Gastroesophageal sphincter (tissue), 3 donors: ENCODE data around the gene CYP3A7.
"Not testable (repeated sequence)": the region's sequence is repeated elsewhere in the genome, so short reads cannot be mapped to it uniquely, and the experiment has no call there.

Source experiments
- CTCF ChIP-seq, 4 experiments: fragments of 200-600 bp in 2 of 4; fragments of 450-650 bp in 2 of 4; sonication (generic) in 1 of 4; IDR thresholded peaks; one replicate each; pipeline ENCODE4 v1.5.1; 2017 to 2019; ENCODE audit warnings: antibody characterized with exemption in 4 of 4, mild to moderate bottlenecking in 2 of 4, moderate library complexity in 2 of 4
- EP300 ChIP-seq: sonication (generic); formaldehyde crosslinking; IDR thresholded peaks from one replicate; pipeline ENCODE4 v1.6.1; 2017; ENCODE audit warnings: antibody characterized with exemption, mild to moderate bottlenecking
- POLR2A ChIP-seq, 2 donors: fragments of 450-650 bp; IDR thresholded peaks; one replicate each; pipeline ENCODE4 v1.6.1; 2017; ENCODE audit warnings: antibody characterized with exemption in 2 of 2, mild to moderate bottlenecking in 2 of 2, moderate library complexity in 1 of 2
- POLR2AphosphoS5 ChIP-seq: sonication (generic); formaldehyde crosslinking; IDR thresholded peaks from one replicate; pipeline ENCODE4 v1.6.1; 2017; ENCODE audit warnings: antibody characterized with exemption

- TF ChIP-seq POLR2A (IDR thresholded peaks at IDR 0.05); CTCF (IDR thresholded peaks at IDR 0.05); EP300; POLR2AphosphoS5: not testable (repeated sequence)
Measured at GRCh38 chr7:99657879-99658278, 77.1 kb downstream of the CYP3A7 start.
